ENCODE results near the gene ENTPD7. TPM values are rescaled to one million over a fixed set of nuclear protein-coding genes. Genes with fewer than 3 reads are reported as not detected.

Gene ENTPD7
- total and polyA plus RNA-seq, 2 of the 8 experiments (the other 6 are each of a cell fraction or from before 2014, with no cell fraction given), result 5.0 to 15.6 TPM

DNA sequence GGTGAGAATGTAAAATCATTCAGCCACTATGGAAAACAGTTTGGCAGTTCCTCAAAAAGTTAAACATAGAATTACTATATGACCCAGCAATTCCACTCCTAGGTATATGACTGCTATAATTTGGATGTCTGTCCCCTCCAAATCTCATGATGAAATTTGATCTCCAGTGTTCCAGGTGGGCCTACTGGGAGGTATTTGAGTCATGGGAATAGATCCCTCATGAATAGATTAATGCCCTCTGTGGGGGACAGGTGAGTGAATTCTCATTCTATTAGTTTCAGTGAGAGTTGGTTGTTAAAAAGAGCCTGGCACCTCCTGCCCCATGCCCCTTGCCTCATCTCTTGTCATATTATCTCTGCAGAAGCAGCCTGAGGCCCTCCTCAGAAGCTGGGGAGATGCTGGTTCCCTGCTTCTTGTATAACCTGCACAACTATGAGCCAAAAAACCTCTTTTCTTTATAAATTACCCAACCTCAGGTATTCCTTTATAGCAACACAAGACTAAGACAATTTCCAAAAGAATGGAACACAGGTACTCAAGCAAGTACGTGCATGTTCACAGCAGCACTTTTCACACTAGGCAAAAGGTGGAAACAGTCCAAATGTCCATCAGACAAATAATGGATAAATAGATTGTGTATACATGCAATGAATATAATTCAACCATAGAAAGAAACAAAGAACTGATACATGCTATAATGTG lies 30.2 kb upstream of the ENTPD7 start:
- Histone ChIP-seq H3K4ac (replicated peaks; ENCODE audit: insufficient read length, low read depth, low read length) (no peak overlapping the region), H3K18ac (ENCODE audit: extremely low read depth, low read length) (no peak overlapping the region), H2AK5ac (ENCODE audit: low read depth, low read length) (no peak overlapping the region), H2BK120ac (replicated peaks; ENCODE audit: low read depth, low read length) (no peak overlapping the region), H4K8ac (ENCODE audit: extremely low read depth, insufficient read depth, low read length) (no peak overlapping the region), H2BK20ac (ENCODE audit: low read length) (no peak overlapping the region), H2BK5ac (ENCODE audit: low read depth, low read length) (no peak overlapping the region), H4K91ac (replicated peaks; ENCODE audit: insufficient read length, low read length) (no peak overlapping the region), H3K9ac (replicated peaks in 1 of 4; ENCODE audit: extremely low read depth in 1 of 4, low read depth in 3 of 4, low read length in 3 of 4) (no peak overlapping the region), H4K20me1 (replicated peaks in 1 of 2; ENCODE audit: control insufficient read depth in 1 of 2, insufficient read depth in 2 of 2, low read length in 2 of 2) (no peaks in the 10 kb centered on the region), H3K23ac (ENCODE audit: insufficient read length) (no peak overlapping the region), H3K27ac (ENCODE audit: low read depth, low read length) (no peak overlapping the region), H3K79me1 (ENCODE audit: low read depth, low read length) (no peaks in the 10 kb centered on the region), H2BK15ac (ENCODE audit: low read length) (no peak overlapping the region), H3K56ac (replicated peaks; ENCODE audit: insufficient read length, low read depth, low read length) (no peak overlapping the region), H3K79me2 (ENCODE audit: control insufficient read depth in 1 of 2, insufficient read depth in 2 of 2, low read length in 2 of 2) (no peaks in the 10 kb centered on the region), H3K23me2 (ENCODE audit: low read depth, low read length) (no peaks in the 10 kb centered on the region), H4K5ac (ENCODE audit: insufficient read length, low read depth, low read length) (no peak overlapping the region), H3K36me3 (ENCODE audit: control insufficient read depth in 2 of 4, insufficient read depth in 4 of 4, low read length in 3 of 4) (no peaks in the 10 kb centered on the region; a peak in 1 of 8 replicates), H3K4me2 (ENCODE audit: insufficient read depth in 1 of 2, low read depth in 2 of 2, low read length in 2 of 2) (no peak overlapping the region), H3K4me3 (ENCODE audit: extremely low read depth in 1 of 4, insufficient read depth in 2 of 4, low read depth in 3 of 4, low read length in 4 of 4) (no peak overlapping the region), H3K4me1 (replicated peaks in 1 of 4; ENCODE audit: control insufficient read depth in 3 of 4, insufficient read depth in 4 of 4, low read length in 3 of 4) (peaks cover 0 to 2% (median 0%) of the 10 kb centered on the region in 4 experiments; a peak in 1 of 7 replicates), H2BK12ac (ENCODE audit: low read depth, low read length) (no peak overlapping the region), H3K9me3 (ENCODE audit: insufficient read depth in 2 of 2, low read depth in 1 of 2, low read length in 1 of 2) (no peaks in the 10 kb centered on the region), H2AFZ (ENCODE audit: low read length) (no peak overlapping the region), H3K14ac (ENCODE audit: insufficient read length) (no peak overlapping the region), H3K27me3 (replicated peaks in 1 of 4; ENCODE audit: control insufficient read depth in 3 of 4, extremely low read depth in 1 of 4, insufficient read depth in 3 of 4, low read length in 3 of 4) (no peaks in the 10 kb centered on the region)
- WGBS, 2 experiments (ENCODE audit: extremely low coverage in 1 of 2, insufficient coverage in 1 of 2, insufficient read length in 1 of 2, insufficient replicate concordance in 2 of 2, low coverage in 1 of 2, low lambda C conversion rate in 2 of 2, missing lambda C conversion rate in 1 of 2), result 87% methylated on average over 1 of the region's 1 CpG; no CpG with 5 or more reads in 1 of the 2 experiments
- FAIRE-seq (no peak), DNase-seq (ENCODE audit: low read depth in 1 of 2, low spot score in 2 of 2) (no peak)
- TF ChIP-seq PHF8 (conservative IDR thresholded peaks at IDR 0.05; ENCODE audit: low read depth, low read length), result no peak
- no peak for TF ChIP-seq CHD2 (IDR thresholded peaks at IDR 0.05; ENCODE audit: low read length)
- TF ChIP-seq KDM4A (IDR thresholded peaks at IDR 0.05; ENCODE audit: low read depth, low read length, severe bottlenecking), result no peak
- TF ChIP-seq SUZ12 (IDR thresholded peaks at IDR 0.05; ENCODE audit: low read length), result no peak
- TF ChIP-seq SIRT6 (IDR thresholded peaks at IDR 0.05; ENCODE audit: low read length), result no peak
- ChIA-PET CTCF (ENCODE audit: partially characterized antibody) (no interaction called here), POLR2A (ENCODE audit: partially characterized antibody) (interaction anchor here (0.6 kb wide), 1 partner anchor 85 kb away, joined by 4 read pairs; no protein-coding TSS in a partner anchor)
